Measurements from ENCODE around the gene CCDC183.

- TF ChIP-seq CTCF (IDR thresholded peaks at IDR 0.05) (no peak), POLR2AphosphoS5 (IDR thresholded peaks at IDR 0.05) (no peak), POLR2A (IDR thresholded peaks at IDR 0.05) (no peak), EP300 (IDR thresholded peaks at IDR 0.05) (no peak)
These were observed 18.7 kb downstream of the CCDC183 start for GRCh38 chr9:136814725-136815421.

Data from gastroesophageal sphincter (tissue), 3 donors.